Karpas-422 (cell line): Measurements from ENCODE around the gene PRKN. TPM values are rescaled to one million over a fixed set of nuclear protein-coding genes. Genes with fewer than 3 reads are reported as not detected.
A peak's percentile ranks its signal among the peaks of the same experiment; 100 is the strongest.

Source experiments
- DNase-seq: peaks from one replicate; pipeline ENCODE4 v3.0.0-alpha.2; 2015
- H2AFZ ChIP-seq: fragments of 200-600 bp; sonication (generic); 2 replicates; pipeline ENCODE4 v1.6.1; 2014; ENCODE audit warnings: antibody characterized with exemption, low read length, mixed read lengths
- H3K27ac ChIP-seq: fragments of 200-600 bp; sonication (generic); 2 replicates; pipeline ENCODE4 v1.5.1; 2014; ENCODE audit warnings: mild to moderate bottlenecking, low read length, moderate library complexity
- H3K27me3 ChIP-seq: fragments of 200-600 bp; sonication (generic); 2 replicates; pipeline ENCODE4 v1.6.1; 2014; ENCODE audit warnings: low read length, mixed read lengths
- H3K36me3 ChIP-seq: fragments of 200-600 bp; sonication (generic); 2 replicates; pipeline ENCODE4 v1.6.1; 2014; ENCODE audit warnings: low read length, mixed read lengths; ENCODE audit not compliant: insufficient read depth
- H3K4me1 ChIP-seq: fragments of 200-600 bp; sonication (generic); 2 replicates; pipeline ENCODE4 v1.6.1; 2014; ENCODE audit warnings: mild to moderate bottlenecking, low read length, mixed read lengths
- H3K4me2 ChIP-seq: fragments of 200-600 bp; sonication (generic); 2 replicates; pipeline ENCODE4 v1.6.1; 2014; ENCODE audit warnings: low read length, low read depth, mild to moderate bottlenecking; ENCODE audit not compliant: poor library complexity, severe bottlenecking
- H3K4me3 ChIP-seq: fragments of 200-600 bp; sonication (generic); 2 replicates; pipeline ENCODE4 v1.5.1; 2014; ENCODE audit warnings: mild to moderate bottlenecking, antibody characterized with exemption, low read length, mixed read lengths
- H3K79me2 ChIP-seq: fragments of 200-600 bp; sonication (generic); 2 replicates; pipeline ENCODE4 v1.6.1; 2014; ENCODE audit warnings: mild to moderate bottlenecking, low read length, mixed read lengths
- H3K9ac ChIP-seq: fragments of 200-600 bp; sonication (generic); 2 replicates; pipeline ENCODE4 v1.6.0; 2014; ENCODE audit warnings: low read length
- H3K9me2 ChIP-seq: fragments of 200-600 bp; sonication (generic), shearing (Covaris generic); replicated peaks from 2 replicates; pipeline ENCODE4 v1.6.0; 2014; ENCODE audit warnings: mild to moderate bottlenecking, low read length, moderate library complexity; ENCODE audit not compliant: insufficient read depth
- H3K9me3 ChIP-seq: fragments of 300-700, 200-600 bp; sonication (generic); 2 replicates; pipeline ENCODE4 v1.6.1; 2014; ENCODE audit warnings: low read length, mixed read lengths
- H4K20me1 ChIP-seq: fragments of 200-600 bp; sonication (generic); 2 replicates; pipeline ENCODE4 v1.6.1; 2014; ENCODE audit warnings: mild to moderate bottlenecking, antibody characterized with exemption, low read length, low read depth; ENCODE audit not compliant: insufficient read depth
- total RNA-seq: library from RNA; depleted of rRNA; stranded (reverse); fragments of >200 nt; shearing (Covaris generic); gene quantifications from 2 replicates; pipeline ENCODE4 v1.2.3, GENCODE V29; 2014; ENCODE audit warnings: low replicate concordance

PRKN gene
- total RNA-seq, 1 experiment from 2014 or later: not detected

- no peak overlapping the region for H3K4me3 ChIP-seq
- DNase-seq: no peak
- no peaks in the 10 kb centered on the region for H3K9me3 ChIP-seq
These were observed 1285.1 kb downstream of the PRKN start for GRCh38 chr6:161442420-161442819.

GRCh38 chr6:161440299-161440698 is 1287.3 kb downstream of the PRKN start:
- H3K4me3 ChIP-seq: no peak overlapping the region
- no peaks in the 10 kb centered on the region for H3K9me3 ChIP-seq
- no peaks in the 10 kb centered on the region for H4K20me1 ChIP-seq
- no peaks in the 10 kb centered on the region for H3K27me3 ChIP-seq
- no peak overlapping the region for H2AFZ ChIP-seq
- no peaks in the 10 kb centered on the region for H3K9me2 ChIP-seq
- H3K4me2 ChIP-seq: no peak overlapping the region
- no peak for DNase-seq
- H3K27ac ChIP-seq: no peak overlapping the region
- peaks cover 22% of the 10 kb centered on the region for H3K4me1 ChIP-seq
- no peak overlapping the region for H3K9ac ChIP-seq
- no peaks in the 10 kb centered on the region for H3K79me2 ChIP-seq
- H3K36me3 ChIP-seq: no peaks in the 10 kb centered on the region

More at GRCh38 chr6:161442420-161442819, 1285.1 kb downstream of the PRKN start:
- no peaks in the 10 kb centered on the region for H3K27me3 ChIP-seq
- H3K4me1 ChIP-seq: peaks cover 22% of the 10 kb centered on the region
- H3K27ac ChIP-seq: no peak overlapping the region
- no peaks in the 10 kb centered on the region for H3K79me2 ChIP-seq
- no peak overlapping the region for H3K9ac ChIP-seq
- no peak overlapping the region for H3K4me2 ChIP-seq
- H2AFZ ChIP-seq: no peak overlapping the region
- H4K20me1 ChIP-seq: no peaks in the 10 kb centered on the region
- H3K9me2 ChIP-seq: no peaks in the 10 kb centered on the region
- H3K36me3 ChIP-seq: no peaks in the 10 kb centered on the region

GRCh38 chr6:161439093-161439492 is 1288.5 kb downstream of the PRKN start:
- 0 out of 2 replicates have a peak overlapping the region, but pooled peaks have one; percentile 33 for H3K9ac ChIP-seq
- no peak for DNase-seq
- H4K20me1 ChIP-seq: no peaks in the 10 kb centered on the region
- H2AFZ ChIP-seq: peak overlapping the region; percentile 71
- H3K79me2 ChIP-seq: no peaks in the 10 kb centered on the region
- no peaks in the 10 kb centered on the region for H3K9me2 ChIP-seq
- H3K4me3 ChIP-seq: peak overlapping the region; percentile 55; the same call in 1 of the 2 replicates
- H3K4me1 ChIP-seq: peaks cover 17% of the 10 kb centered on the region
- peak overlapping the region; percentile 63 for H3K4me2 ChIP-seq
- H3K27me3 ChIP-seq: no peaks in the 10 kb centered on the region
- no peaks in the 10 kb centered on the region for H3K36me3 ChIP-seq
- H3K27ac ChIP-seq: no peak overlapping the region
- H3K9me3 ChIP-seq: no peaks in the 10 kb centered on the region

GRCh38 chr6:161438430-161439030 is 1289.0 kb downstream of the PRKN start:
- Histone ChIP-seq H3K4me3 (peak overlapping the region; percentile 55; the same call in 1 of the 2 replicates), H3K9ac (no peak overlapping the region), H3K4me2 (peak overlapping the region; percentile 63), H3K27ac (no peak overlapping the region), H3K27me3 (no peaks in the 10 kb centered on the region), H2AFZ (peak overlapping the region; percentile 71; the same call in 1 of the 2 replicates), H4K20me1 (no peaks in the 10 kb centered on the region), H3K9me2 (no peaks in the 10 kb centered on the region), H3K9me3 (no peaks in the 10 kb centered on the region), H3K79me2 (no peaks in the 10 kb centered on the region), H3K4me1 (peaks cover 11% of the 10 kb centered on the region), H3K36me3 (no peaks in the 10 kb centered on the region)
- DNase-seq: no peak

GRCh38 chr6:161437851-161438250 is 1289.7 kb downstream of the PRKN start:
- no peaks in the 10 kb centered on the region for H3K9me2 ChIP-seq

GRCh38 chr6:161436106-161436876 is 1291.3 kb downstream of the PRKN start:
- no peak overlapping the region for H3K27ac ChIP-seq
- H3K4me3 ChIP-seq: no peak overlapping the region
- H3K9me3 ChIP-seq: no peaks in the 10 kb centered on the region
- no peaks in the 10 kb centered on the region for H3K79me2 ChIP-seq
- H3K36me3 ChIP-seq: no peaks in the 10 kb centered on the region
- no peak for DNase-seq
- H3K9me2 ChIP-seq: no peaks in the 10 kb centered on the region
- H3K9ac ChIP-seq: no peak overlapping the region
- no peak overlapping the region for H3K4me2 ChIP-seq
- H2AFZ ChIP-seq: 0 out of 2 replicates have a peak overlapping the region, but pooled peaks have one; percentile 21
- H4K20me1 ChIP-seq: no peaks in the 10 kb centered on the region
- H3K4me1 ChIP-seq: peaks cover 10% of the 10 kb centered on the region
- no peaks in the 10 kb centered on the region for H3K27me3 ChIP-seq

More at GRCh38 chr6:161437851-161438250, 1289.7 kb downstream of the PRKN start:
- DNase-seq: no peak
- no peaks in the 10 kb centered on the region for H3K36me3 ChIP-seq
- no peak overlapping the region for H2AFZ ChIP-seq
- H3K4me2 ChIP-seq: no peak overlapping the region
- H3K79me2 ChIP-seq: no peaks in the 10 kb centered on the region
- H3K9me3 ChIP-seq: no peaks in the 10 kb centered on the region
- no peaks in the 10 kb centered on the region for H3K27me3 ChIP-seq
- no peaks in the 10 kb centered on the region for H4K20me1 ChIP-seq
- no peak overlapping the region for H3K4me3 ChIP-seq
- H3K9ac ChIP-seq: no peak overlapping the region
- H3K4me1 ChIP-seq: peaks cover 10% of the 10 kb centered on the region
- H3K27ac ChIP-seq: no peak overlapping the region

GRCh38 chr6:161435748-161436070 is 1291.9 kb downstream of the PRKN start:
- H3K27me3 ChIP-seq: no peaks in the 10 kb centered on the region
- H3K36me3 ChIP-seq: no peaks in the 10 kb centered on the region
- no peak overlapping the region for H3K9ac ChIP-seq
- H3K4me1 ChIP-seq: peaks cover 10% of the 10 kb centered on the region
- H3K9me2 ChIP-seq: no peaks in the 10 kb centered on the region
- H4K20me1 ChIP-seq: no peaks in the 10 kb centered on the region
- no peak overlapping the region for H3K4me3 ChIP-seq
- DNase-seq: no peak
- H3K27ac ChIP-seq: no peak overlapping the region
- no peaks in the 10 kb centered on the region for H3K9me3 ChIP-seq
- H2AFZ ChIP-seq: no peak overlapping the region
- H3K79me2 ChIP-seq: no peaks in the 10 kb centered on the region
- H3K4me2 ChIP-seq: no peak overlapping the region

- no peaks in the 10 kb centered on the region for H3K36me3 ChIP-seq
- H3K4me3 ChIP-seq: no peak overlapping the region
- no peaks in the 10 kb centered on the region for H3K9me2 ChIP-seq
- H3K4me2 ChIP-seq: no peak overlapping the region
- no peaks in the 10 kb centered on the region for H3K27me3 ChIP-seq
- H3K4me1 ChIP-seq: peaks cover 10% of the 10 kb centered on the region
- no peak for DNase-seq
- H3K27ac ChIP-seq: no peak overlapping the region
- H2AFZ ChIP-seq: no peak overlapping the region
- H3K9ac ChIP-seq: no peak overlapping the region
- no peaks in the 10 kb centered on the region for H4K20me1 ChIP-seq
- no peaks in the 10 kb centered on the region for H3K9me3 ChIP-seq
- H3K79me2 ChIP-seq: no peaks in the 10 kb centered on the region
These were observed 1292.4 kb downstream of the PRKN start for GRCh38 chr6:161434921-161435747.
